ENCODE data around the gene CD2BP2.
A peak's percentile ranks its signal among the peaks of the same experiment; 100 is the strongest.
"Not testable (repeated sequence)": the region's sequence is repeated elsewhere in the genome, so short reads cannot be mapped to it uniquely, and the experiment has no call there.

Gene CD2BP2

GRCh38 chr16:30355144-30355953, at the start of gene CD2BP2:
TSS of gene CD2BP2 (minus strand) at chr16:30355308. CDS start at chr16:30354681, 627 bp downstream.
- peak; percentile 99 for DNase-seq

- DNase-seq: no peak
These were observed 46.8 kb upstream of the CD2BP2 start for GRCh38 chr16:30401768-30402425.

- no peak for DNase-seq
These were observed 44.5 kb upstream of the CD2BP2 start for GRCh38 chr16:30399435-30400186.

- DNase-seq: no peak
These were observed 43.7 kb upstream of the CD2BP2 start for GRCh38 chr16:30398661-30399434.

- DNase-seq: no peak
These were observed 42.9 kb upstream of the CD2BP2 start for GRCh38 chr16:30397776-30398660.

GRCh38 chr16:30397056-30397455, 41.9 kb upstream of the CD2BP2 start:
- peak; percentile 49 for DNase-seq

GRCh38 chr16:30396627-30397026, 41.5 kb upstream of the CD2BP2 start:
- not testable (repeated sequence) for DNase-seq

GRCh38 chr16:30395992-30396585, 41.0 kb upstream of the CD2BP2 start:
- DNase-seq: peak; percentile 72

GRCh38 chr16:30395155-30395991, 40.3 kb upstream of the CD2BP2 start, which contains the start of gene ZNF48:
TSS of gene ZNF48 (plus strand) at chr16:30395420. CDS start at chr16:30395795, 375 bp downstream.
- peak; percentile 97 for DNase-seq

- DNase-seq: peak; percentile 72
These were observed 39.6 kb upstream of the CD2BP2 start for GRCh38 chr16:30394592-30395154.

- no peak for DNase-seq
These were observed 28.4 kb upstream of the CD2BP2 start for GRCh38 chr16:30383521-30383920.

GRCh38 chr16:30382111-30382881, 27.2 kb upstream of the CD2BP2 start, which contains the start of gene SEPTIN1:
TSS of gene SEPTIN1 (minus strand) at chr16:30382561. CDS start at chr16:30382542, 19 bp downstream.
- no peak for DNase-seq

- peak; percentile 29 for DNase-seq
These were observed 26.4 kb upstream of the CD2BP2 start for GRCh38 chr16:30381291-30382041.

GRCh38 chr16:30380803-30381208, 25.7 kb upstream of the CD2BP2 start:
- DNase-seq: no peak

GRCh38 chr16:30380072-30380802, 25.1 kb upstream of the CD2BP2 start:
- DNase-seq: no peak

GRCh38 chr16:30379158-30379783, 24.2 kb upstream of the CD2BP2 start:
- DNase-seq: no peak
